Hematopoietic multipotent progenitor cell treated with erythropoietin and hydrocortisone succinate and interleukin-3 and kit ligand, for 15 days (in vitro differentiated cells): Measurements from ENCODE around the gene ELK1.
"Not testable (repeated sequence)": the region's sequence is repeated elsewhere in the genome, so short reads cannot be mapped to it uniquely, and the experiment has no call there.

ENCODE experiments used
- DNase-seq: peaks from one replicate; pipeline ENCODE4 v3.0.0-alpha.2; 2015; ENCODE audit warnings: low spot score

The ELK1 gene

GRCh38 chrX:47650164-47651042 lies at the start of gene ELK1:
TSS of gene ELK1 (minus strand) at chrX:47650563. CDS start at chrX:47641441, 9,122 bp downstream.
- DNase-seq: peak; percentile 81

GRCh38 chrX:47697181-47697580 lies 46.8 kb upstream of the ELK1 start:
- no peak for DNase-seq

- DNase-seq: no peak
These were observed 39.8 kb upstream of the ELK1 start for GRCh38 chrX:47690175-47690574.

- no peak for DNase-seq
These were observed 36.9 kb upstream of the ELK1 start for GRCh38 chrX:47687263-47687662.

GRCh38 chrX:47683829-47684205 lies 33.5 kb upstream of the ELK1 start:
- DNase-seq: no peak

- DNase-seq: peak; percentile 14
These were observed 32.9 kb upstream of the ELK1 start for GRCh38 chrX:47683184-47683828.

- not testable (repeated sequence) for DNase-seq
These were observed 25.8 kb upstream of the ELK1 start for GRCh38 chrX:47675959-47676859.

- DNase-seq: no peak
These were observed 24.4 kb upstream of the ELK1 start for GRCh38 chrX:47674776-47675175.

GRCh38 chrX:47665797-47666196 lies 15.4 kb upstream of the ELK1 start:
- not testable (repeated sequence) for DNase-seq

GRCh38 chrX:47664737-47665136 lies 14.4 kb upstream of the ELK1 start:
- DNase-seq: no peak

GRCh38 chrX:47662144-47662657 lies 11.8 kb upstream of the ELK1 start:
- DNase-seq: peak; percentile 25

GRCh38 chrX:47661539-47661938 lies 11.2 kb upstream of the ELK1 start:
- no peak for DNase-seq

- DNase-seq: no peak
These were observed 9.0 kb upstream of the ELK1 start for GRCh38 chrX:47659421-47659726.

GRCh38 chrX:47658684-47659420 lies 8.5 kb upstream of the ELK1 start, which contains the start of gene UXT:
TSS of gene UXT (minus strand) at chrX:47659180. CDS start at chrX:47658927, 253 bp downstream.
- DNase-seq: peak; percentile 88

- DNase-seq: no peak
These were observed 7.9 kb upstream of the ELK1 start for GRCh38 chrX:47658301-47658683.

GRCh38 chrX:47651043-47651905 lies 911 bp upstream of the ELK1 start:
- no peak for DNase-seq

GRCh38 chrX:47649781-47650163 lies 591 bp downstream of the ELK1 start:
- DNase-seq: no peak

- DNase-seq: no peak
These were observed 1.1 kb downstream of the ELK1 start for GRCh38 chrX:47649271-47649670.

GRCh38 chrX:47648376-47648775 lies 2.0 kb downstream of the ELK1 start:
- no peak for DNase-seq

- no peak for DNase-seq
These were observed 3.7 kb downstream of the ELK1 start for GRCh38 chrX:47646636-47647035.

- no peak for DNase-seq
These were observed 4.8 kb downstream of the ELK1 start for GRCh38 chrX:47645530-47645929.
